HepG2 (cell line): ENCODE results near the gene VPS29. TPM values are rescaled to one million over a fixed set of nuclear protein-coding genes. Genes with fewer than 3 reads are reported as not detected.
A peak's percentile ranks its signal among the peaks of the same experiment; 100 is the strongest.

Experiments used
- BCL6 ChIP-seq: IDR thresholded peaks from 2 replicates; pipeline ENCODE4 v1.6.1; 2016; ENCODE audit warnings: missing genetic modification reagents, missing compliant biosample characterization
- CHD2 ChIP-seq: IDR thresholded peaks from 2 replicates; pipeline ENCODE4 v1.6.1; 2011; ENCODE audit warnings: low read depth, low read length, improper control_type of control experiment
- ETV6 ChIP-seq: sonication (generic); formaldehyde crosslinking; conservative IDR thresholded peaks from 2 replicates; pipeline ENCODE4 v1.4.0; 2020; ENCODE audit warnings: missing genetic modification reagents
- MED1 ChIP-seq: sonication (generic); formaldehyde crosslinking; IDR thresholded peaks from 2 replicates; pipeline ENCODE4 v1.4.0; 2020; ENCODE audit warnings: missing genetic modification reagents
- RFX1 ChIP-seq: fragments of 450-650 bp; IDR thresholded peaks from 2 replicates; pipeline ENCODE4 v1.6.1; 2017
- ZBTB3 ChIP-seq: sonication (generic); formaldehyde crosslinking; IDR thresholded peaks from 2 replicates; pipeline ENCODE4 v1.4.0; 2020; ENCODE audit warnings: low read depth, mild to moderate bottlenecking, moderate library complexity, missing genetic modification reagents, borderline replicate concordance
- ZBTB38 ChIP-seq: sonication (generic); formaldehyde crosslinking; IDR thresholded peaks from 2 replicates; pipeline ENCODE4 v1.5.1; 2020; ENCODE audit warnings: mild to moderate bottlenecking, missing genetic modification reagents
- ZEB1 ChIP-seq: IDR thresholded peaks from 2 replicates; pipeline ENCODE4 v1.6.1; 2012; ENCODE audit warnings: mild to moderate bottlenecking, low read depth, inconsistent platforms; ENCODE audit not compliant: insufficient replicate concordance
- ZNF263 ChIP-seq: sonication (generic); formaldehyde crosslinking; IDR thresholded peaks from 2 replicates; pipeline ENCODE4 v1.4.0; 2020; ENCODE audit warnings: missing genetic modification reagents
- ZNF318 ChIP-seq: sonication (generic); formaldehyde crosslinking; IDR thresholded peaks from 2 replicates; pipeline ENCODE4 v1.4.0; 2020; ENCODE audit warnings: mild to moderate bottlenecking, missing genetic modification reagents
- ZNF337 ChIP-seq: sonication (generic); formaldehyde crosslinking; IDR thresholded peaks from 2 replicates; pipeline ENCODE4 v1.5.1; 2020; ENCODE audit warnings: missing genetic modification reagents, low read depth, mild to moderate bottlenecking, borderline replicate concordance
- ZNF644 ChIP-seq: IDR thresholded peaks from 2 replicates; pipeline ENCODE4 v1.6.1; 2016; ENCODE audit warnings: low read depth
- ZNF766 ChIP-seq: sonication (generic); formaldehyde crosslinking; IDR thresholded peaks from 2 replicates; pipeline ENCODE4 v1.5.0; 2020; ENCODE audit warnings: missing genetic modification reagents, borderline replicate concordance
- polyA plus RNA-seq, 8 experiments: library from polyadenylated mRNA; depleted of rRNA in 3 of 8; stranded (reverse) in 7 of 8; unstranded in 1 of 8; fragments of >200 nt; fragmentation: Illumina TruSeq in 4 of 8; extraction: Trizol in 4 of 8; gene quantifications; 2 replicates each; pipeline versions ENCODE4 v1.2.1 to v1.2.3, GENCODE V29; 2011 to 2016; ENCODE audit warnings: low read depth in 4 of 8, missing spikeins in 1 of 8, mixed read lengths in 1 of 8; ENCODE audit not compliant: insufficient read depth in 1 of 8
- total RNA-seq, 5 experiments: library from RNA; depleted of rRNA; stranded (reverse); fragments of >200 nt; fragmentation: Illumina TruSeq; extraction: Trizol; gene quantifications; 2 replicates each; pipeline ENCODE4 v1.2.3, GENCODE V29; 2016; ENCODE audit warnings: low read depth in 1 of 5
- TF ChIP-seq, protein P1 (sequence below): sonication (generic); formaldehyde crosslinking; IDR thresholded peaks from 2 replicates; pipeline ENCODE4; 2020; ENCODE audit warnings: missing genetic modification reagents, mild to moderate bottlenecking, borderline replicate concordance
- TF ChIP-seq, protein P2 (sequence below): sonication (generic); formaldehyde crosslinking; IDR thresholded peaks from 2 replicates; pipeline ENCODE4 v1.4.0; 2020; ENCODE audit warnings: missing genetic modification reagents

VPS29 gene
- total and polyA plus RNA-seq, 2 of the 13 experiments (the other 11 are each of a cell fraction or from before 2014, with no cell fraction given), result 107 to 114 TPM

DNA sequence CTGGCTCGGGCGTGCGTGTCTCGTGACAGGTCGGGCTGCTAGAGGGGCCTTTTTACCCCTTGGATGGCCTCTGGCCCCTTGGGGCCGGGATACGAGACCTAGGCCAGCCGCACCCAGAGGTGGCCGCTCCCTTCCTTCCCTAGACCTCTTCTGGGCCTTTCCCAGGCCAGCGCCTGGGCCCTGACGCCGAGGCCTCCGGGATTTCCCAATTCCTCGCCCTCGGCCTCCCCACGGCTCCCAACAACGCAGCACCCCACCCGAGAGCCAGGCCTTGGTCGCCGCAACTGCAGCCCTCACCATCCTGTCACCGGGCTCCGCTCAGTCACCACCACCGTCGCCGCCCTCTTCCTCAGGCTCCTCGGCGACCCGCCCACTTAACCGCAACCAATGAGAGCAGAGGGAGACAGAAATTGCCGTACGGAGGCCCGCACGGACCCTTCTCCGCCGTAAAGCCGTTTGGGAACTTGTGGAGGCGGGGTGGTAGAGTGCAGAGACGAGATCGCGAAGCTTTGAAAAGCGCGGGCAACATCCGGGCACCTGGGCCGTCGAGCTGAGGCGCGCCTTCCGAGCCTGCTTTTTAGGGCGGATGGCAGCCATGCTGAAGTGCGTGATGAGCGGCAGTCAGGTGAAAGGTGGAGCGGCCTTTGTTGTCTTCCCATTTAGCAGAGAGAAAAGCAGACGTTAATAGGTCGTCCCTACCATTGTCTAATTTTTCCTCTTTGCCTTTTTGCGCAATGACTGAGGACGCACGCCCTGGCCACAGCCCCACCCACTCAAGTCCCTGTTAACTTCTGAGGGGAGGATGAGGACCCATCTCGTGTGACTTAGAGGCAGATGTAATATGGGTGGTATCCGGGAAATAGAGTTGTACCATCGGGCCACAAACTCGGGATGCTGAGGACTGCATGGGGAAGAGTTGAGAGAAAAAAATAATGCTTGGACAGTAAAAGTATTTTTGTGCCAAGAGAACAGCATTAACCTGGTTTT lies at the start of gene VPS29, which contains the start of gene RAD9B (continued):
- TF ChIP-seq MED1 (CRISPR knock-in tag) (no peak; the same call in none of the 2 replicates), ZNF318 (CRISPR knock-in tag) (peak; percentile 61; the same call in 1 of the 2 replicates), ZEB1 (peak; percentile 52), ZNF644 (no peak; the same call in 1 of the 2 replicates), CHD2 (peak; percentile 79), ZNF766 (peak; percentile 99), ZBTB38 (peak; percentile 99), RFX1 (no peak), ZNF337 (CRISPR knock-in tag) (peak; percentile 75; the same call in 1 of the 2 replicates), ETV6 (CRISPR knock-in tag) (peak; percentile 51; the same call in 1 of the 2 replicates), BCL6 (CRISPR knock-in tag) (no peak), ZBTB3 (CRISPR knock-in tag) (peak; percentile 92; the same call in 1 of the 2 replicates), ZNF263 (CRISPR knock-in tag) (peak; percentile 69)
- TF ChIP-seq, protein P1, sequence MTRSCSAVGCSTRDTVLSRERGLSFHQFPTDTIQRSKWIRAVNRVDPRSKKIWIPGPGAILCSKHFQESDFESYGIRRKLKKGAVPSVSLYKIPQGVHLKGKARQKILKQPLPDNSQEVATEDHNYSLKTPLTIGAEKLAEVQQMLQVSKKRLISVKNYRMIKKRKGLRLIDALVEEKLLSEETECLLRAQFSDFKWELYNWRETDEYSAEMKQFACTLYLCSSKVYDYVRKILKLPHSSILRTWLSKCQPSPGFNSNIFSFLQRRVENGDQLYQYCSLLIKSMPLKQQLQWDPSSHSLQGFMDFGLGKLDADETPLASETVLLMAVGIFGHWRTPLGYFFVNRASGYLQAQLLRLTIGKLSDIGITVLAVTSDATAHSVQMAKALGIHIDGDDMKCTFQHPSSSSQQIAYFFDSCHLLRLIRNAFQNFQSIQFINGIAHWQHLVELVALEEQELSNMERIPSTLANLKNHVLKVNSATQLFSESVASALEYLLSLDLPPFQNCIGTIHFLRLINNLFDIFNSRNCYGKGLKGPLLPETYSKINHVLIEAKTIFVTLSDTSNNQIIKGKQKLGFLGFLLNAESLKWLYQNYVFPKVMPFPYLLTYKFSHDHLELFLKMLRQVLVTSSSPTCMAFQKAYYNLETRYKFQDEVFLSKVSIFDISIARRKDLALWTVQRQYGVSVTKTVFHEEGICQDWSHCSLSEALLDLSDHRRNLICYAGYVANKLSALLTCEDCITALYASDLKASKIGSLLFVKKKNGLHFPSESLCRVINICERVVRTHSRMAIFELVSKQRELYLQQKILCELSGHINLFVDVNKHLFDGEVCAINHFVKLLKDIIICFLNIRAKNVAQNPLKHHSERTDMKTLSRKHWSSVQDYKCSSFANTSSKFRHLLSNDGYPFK (CRISPR knock-in tag), result peak; percentile 86
- TF ChIP-seq, protein P2, sequence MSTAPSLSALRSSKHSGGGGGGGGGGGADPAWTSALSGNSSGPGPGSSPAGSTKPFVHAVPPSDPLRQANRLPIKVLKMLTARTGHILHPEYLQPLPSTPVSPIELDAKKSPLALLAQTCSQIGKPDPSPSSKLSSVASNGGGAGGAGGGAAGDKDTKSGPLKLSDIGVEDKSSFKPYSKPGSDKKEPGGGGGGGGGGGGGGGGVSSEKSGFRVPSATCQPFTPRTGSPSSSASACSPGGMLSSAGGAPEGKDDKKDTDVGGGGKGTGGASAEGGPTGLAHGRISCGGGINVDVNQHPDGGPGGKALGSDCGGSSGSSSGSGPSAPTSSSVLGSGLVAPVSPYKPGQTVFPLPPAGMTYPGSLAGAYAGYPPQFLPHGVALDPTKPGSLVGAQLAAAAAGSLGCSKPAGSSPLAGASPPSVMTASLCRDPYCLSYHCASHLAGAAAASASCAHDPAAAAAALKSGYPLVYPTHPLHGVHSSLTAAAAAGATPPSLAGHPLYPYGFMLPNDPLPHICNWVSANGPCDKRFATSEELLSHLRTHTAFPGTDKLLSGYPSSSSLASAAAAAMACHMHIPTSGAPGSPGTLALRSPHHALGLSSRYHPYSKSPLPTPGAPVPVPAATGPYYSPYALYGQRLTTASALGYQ (CRISPR knock-in tag), result peak; percentile 83; the same call in 1 of the 2 replicates
